HepG2 (cell line): ENCODE data around the gene ITGB3. TPM values are rescaled to one million over a fixed set of nuclear protein-coding genes. Genes with fewer than 3 reads are reported as not detected.
A peak's percentile ranks its signal among the peaks of the same experiment; 100 is the strongest.

Experiments
- ATAC-seq: fragments of 200-7000 bp; cut with Tn5 transposase; 3 replicates; pipeline ENCODE4 v1.9.1; 2020; ENCODE audit warnings: mild to moderate bottlenecking, moderate library complexity
- BruUV-seq: library from RNA; stranded (reverse); fragments of 400-500 nt; replicated peaks from 2 replicates; lab custom pipeline; 2021; lab: Mats Ljungman, UMichigan
- CTCF ChIA-PET: fragments of 300-600 bp; formaldehyde crosslinking; extraction: SDS; loops from one replicate; lab custom pipeline; 2021; ENCODE audit warnings: low total read pairs, inconsistent platforms, low intra/inter-chr PET ratio; lab: Yijun Ruan, JAX
- POLR2A ChIA-PET: fragments of 350-600 bp; sonication (Branson Sonifier 250); formaldehyde crosslinking; loops from one replicate; lab custom pipeline; 2020; ENCODE audit warnings: antibody characterized with exemption, inconsistent platforms; lab: Yijun Ruan, JAX
- DNase-seq: peaks from one replicate; pipeline ENCODE4 v3.0.0-alpha.2; 2015; ENCODE audit warnings: low spot score
- FAIRE-seq: peaks from 3 replicates; lab custom pipeline; 2011; peaks lifted over from hg19 to GRCh38; lab: Jason Lieb, UNC
- H2AFZ ChIP-seq: one replicate; pipeline ENCODE4 v1.6.1; 2011; ENCODE audit warnings: low read length, inconsistent platforms
- H3K27ac ChIP-seq: fragments of 300-600 bp; 3 replicates; pipeline ENCODE4 v1.8.0; 2011; ENCODE audit warnings: mixed run types, mild to moderate bottlenecking, mixed read lengths, low read length, inconsistent platforms; ENCODE audit not compliant: insufficient read depth; ENCODE audit errors: extremely low read length
- H3K27me3 ChIP-seq, 2 experiments: fragments of 200-600 bp in 1 of 2; 2 replicates in 1 of 2; 3 replicates in 1 of 2; pipeline versions ENCODE4 v1.6.0 to v1.8.0; 2011; ENCODE audit warnings: low read length in 2 of 2, mild to moderate bottlenecking in 2 of 2, moderate library complexity in 2 of 2, inconsistent platforms in 1 of 2; ENCODE audit not compliant: insufficient read depth in 2 of 2, control insufficient read depth in 1 of 2
- H3K36me3 ChIP-seq, 2 experiments: fragments of 200-600 bp in 1 of 2; replicated peaks in 1 of 2; 2 replicates in 1 of 2; 3 replicates in 1 of 2; pipeline versions ENCODE4 v1.5.1 to v1.8.0; 2011; ENCODE audit warnings: low read length in 2 of 2, inconsistent platforms in 1 of 2; ENCODE audit not compliant: insufficient read depth in 2 of 2, control insufficient read depth in 1 of 2
- H3K4me1 ChIP-seq: 2 replicates; pipeline ENCODE4 v1.5.1; 2012; ENCODE audit warnings: low read length, inconsistent platforms; ENCODE audit not compliant: insufficient read depth
- H3K4me2 ChIP-seq: 2 replicates; pipeline ENCODE4 v1.6.0; 2011; ENCODE audit warnings: low read depth, low read length, inconsistent platforms
- H3K4me3 ChIP-seq, 3 experiments: fragments of 200-600 bp in 1 of 3; sonication (generic), shearing (Covaris generic) in 1 of 3; replicated peaks in 1 of 3; 2 replicates each; pipeline ENCODE4 v1.5.1; 2011 to 2016; ENCODE audit warnings: low read length in 3 of 3, inconsistent platforms in 2 of 3, low read depth in 2 of 3, mild to moderate bottlenecking in 2 of 3, control low read depth in 1 of 3, mixed read lengths in 1 of 3; ENCODE audit not compliant: insufficient read depth in 1 of 3
- H3K79me2 ChIP-seq: one replicate; pipeline ENCODE4 v1.6.1; 2011; ENCODE audit warnings: low read length, inconsistent platforms; ENCODE audit not compliant: insufficient read depth
- H3K9ac ChIP-seq: 2 replicates; pipeline ENCODE4 v1.6.0; 2011; ENCODE audit warnings: mild to moderate bottlenecking, low read depth, low read length, inconsistent platforms; ENCODE audit not compliant: insufficient read depth
- H3K9me3 ChIP-seq: 2 replicates; pipeline ENCODE4 v1.5.1; 2012; ENCODE audit warnings: mild to moderate bottlenecking, low read length
- H4K20me1 ChIP-seq: 2 replicates; pipeline ENCODE4 v1.6.0; 2011; ENCODE audit warnings: inconsistent platforms, mild to moderate bottlenecking, low read length, moderate library complexity; ENCODE audit not compliant: insufficient read depth
- CC2D1A ChIP-seq: sonication (generic); formaldehyde crosslinking; IDR thresholded peaks from 2 replicates; pipeline ENCODE4 v1.8.1; 2023; ENCODE audit warnings: mild to moderate bottlenecking, missing genetic modification reagents
- MAFF ChIP-seq: IDR thresholded peaks from 2 replicates; pipeline ENCODE4 v1.6.1; 2011; ENCODE audit warnings: low read depth, low read length, improper control_type of control experiment
- MAFK ChIP-seq, 2 experiments: IDR thresholded peaks in 1 of 2; conservative IDR thresholded peaks in 1 of 2; 2 replicates each; pipeline ENCODE4 v1.6.1; 2011; ENCODE audit warnings: improper control_type of control experiment in 2 of 2, low read length in 2 of 2
- TCF12 ChIP-seq, 2 experiments: fragments of 450-650 bp in 1 of 2; sonication (generic) in 1 of 2; formaldehyde crosslinking in 1 of 2; IDR thresholded peaks; 2 replicates each; pipeline versions ENCODE4 v1.6.1 to v1.8.0; 2017 to 2022; ENCODE audit warnings: antibody characterized with exemption in 1 of 2, mild to moderate bottlenecking in 1 of 2, missing genetic modification reagents in 1 of 2, moderate library complexity in 1 of 2
- ZNF124 ChIP-seq: sonication (generic); formaldehyde crosslinking; IDR thresholded peaks from 2 replicates; pipeline ENCODE4 v1.4.0; 2020; ENCODE audit warnings: missing genetic modification reagents
- WGBS: methylation state at CpG from one replicate; pipeline ENCODE4 v1.1.6; 2017; ENCODE audit warnings: low lambda C conversion rate; 5-methylcytosine and 5-hydroxymethylcytosine counted together
- in situ Hi-C: cut with HindIII; loops from 2 replicates; pipeline ENCODE4 v1.10.0; 2017; ENCODE audit warnings: low pct_unique_long_range_greater_than_20kb; ENCODE audit not compliant: extremely low pct_ligation_motif_present
- intact Hi-C: fragments of 100-400 bp; cut with micrococcal nuclease; formaldehyde crosslinking; loops from one replicate; pipeline ENCODE4 v1.10.0; 2022; ENCODE audit not compliant: unreplicated experiment
- polyA plus RNA-seq, 8 experiments: library from polyadenylated mRNA; depleted of rRNA in 3 of 8; stranded (reverse) in 7 of 8; unstranded in 1 of 8; fragments of >200 nt; fragmentation: Illumina TruSeq in 4 of 8; extraction: Trizol in 4 of 8; gene quantifications; 2 replicates each; pipeline versions ENCODE4 v1.2.1 to v1.2.3, GENCODE V29; 2011 to 2016; ENCODE audit warnings: low read depth in 4 of 8, missing spikeins in 1 of 8, mixed read lengths in 1 of 8; ENCODE audit not compliant: insufficient read depth in 1 of 8
- total RNA-seq, 5 experiments: library from RNA; depleted of rRNA; stranded (reverse); fragments of >200 nt; fragmentation: Illumina TruSeq; extraction: Trizol; gene quantifications; 2 replicates each; pipeline ENCODE4 v1.2.3, GENCODE V29; 2016; ENCODE audit warnings: low read depth in 1 of 5
- TF ChIP-seq, protein P1 (sequence below): sonication (generic); formaldehyde crosslinking; conservative IDR thresholded peaks from 2 replicates; pipeline ENCODE4 v1.4.0; 2020; ENCODE audit warnings: missing genetic modification reagents
- TF ChIP-seq, protein P2 (sequence below): fragments of 450-650 bp; IDR thresholded peaks from 2 replicates; pipeline ENCODE4 v1.6.1; 2016

ITGB3 gene
- total and polyA plus RNA-seq, 2 of the 13 experiments (the other 11 are each of a cell fraction or from before 2014, with no cell fraction given), result 0.09 to 0.31 TPM

DNA sequence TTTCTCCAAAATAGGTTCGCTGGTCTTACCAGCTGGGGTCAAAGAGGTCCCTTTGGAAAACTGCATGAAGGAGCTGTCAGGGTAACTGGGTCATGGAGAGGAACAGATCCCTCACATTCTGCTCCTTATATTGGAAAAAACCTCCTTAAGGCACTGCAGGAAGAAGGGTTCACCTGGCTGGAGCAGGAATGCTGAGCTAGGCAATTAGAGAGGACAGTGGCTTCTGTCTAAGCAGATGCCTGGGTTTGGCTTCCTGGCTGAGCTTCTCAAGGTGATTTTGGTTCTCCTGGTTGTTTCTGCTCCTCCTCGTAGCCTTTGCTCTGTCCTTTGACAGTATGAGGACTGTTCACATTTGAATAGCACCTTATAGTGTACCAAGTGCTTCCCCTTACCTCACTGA is 19.6 kb downstream of the ITGB3 start:
- TF ChIP-seq ZNF124, result no peak
- TF ChIP-seq CC2D1A (CRISPR knock-in tag), result no peak
- TF ChIP-seq, protein P1, sequence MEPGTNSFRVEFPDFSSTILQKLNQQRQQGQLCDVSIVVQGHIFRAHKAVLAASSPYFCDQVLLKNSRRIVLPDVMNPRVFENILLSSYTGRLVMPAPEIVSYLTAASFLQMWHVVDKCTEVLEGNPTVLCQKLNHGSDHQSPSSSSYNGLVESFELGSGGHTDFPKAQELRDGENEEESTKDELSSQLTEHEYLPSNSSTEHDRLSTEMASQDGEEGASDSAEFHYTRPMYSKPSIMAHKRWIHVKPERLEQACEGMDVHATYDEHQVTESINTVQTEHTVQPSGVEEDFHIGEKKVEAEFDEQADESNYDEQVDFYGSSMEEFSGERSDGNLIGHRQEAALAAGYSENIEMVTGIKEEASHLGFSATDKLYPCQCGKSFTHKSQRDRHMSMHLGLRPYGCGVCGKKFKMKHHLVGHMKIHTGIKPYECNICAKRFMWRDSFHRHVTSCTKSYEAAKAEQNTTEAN (CRISPR knock-in tag), result no peak
- TF ChIP-seq MAFF, result peak; percentile 86
- TF ChIP-seq MAFK (conservative IDR thresholded peaks at IDR 0.05 in 1 of 2, IDR thresholded peaks at IDR 0.05 in 1 of 2; ENCODE audit: low read length in 2 of 2), result peak; percentile 87 to 93
- TF ChIP-seq TCF12 (IDR thresholded peaks at IDR 0.05), result no peak
- TF ChIP-seq TCF12 (CRISPR knock-in tag; IDR thresholded peaks at IDR 0.05), result no peak
- TF ChIP-seq, protein P2, sequence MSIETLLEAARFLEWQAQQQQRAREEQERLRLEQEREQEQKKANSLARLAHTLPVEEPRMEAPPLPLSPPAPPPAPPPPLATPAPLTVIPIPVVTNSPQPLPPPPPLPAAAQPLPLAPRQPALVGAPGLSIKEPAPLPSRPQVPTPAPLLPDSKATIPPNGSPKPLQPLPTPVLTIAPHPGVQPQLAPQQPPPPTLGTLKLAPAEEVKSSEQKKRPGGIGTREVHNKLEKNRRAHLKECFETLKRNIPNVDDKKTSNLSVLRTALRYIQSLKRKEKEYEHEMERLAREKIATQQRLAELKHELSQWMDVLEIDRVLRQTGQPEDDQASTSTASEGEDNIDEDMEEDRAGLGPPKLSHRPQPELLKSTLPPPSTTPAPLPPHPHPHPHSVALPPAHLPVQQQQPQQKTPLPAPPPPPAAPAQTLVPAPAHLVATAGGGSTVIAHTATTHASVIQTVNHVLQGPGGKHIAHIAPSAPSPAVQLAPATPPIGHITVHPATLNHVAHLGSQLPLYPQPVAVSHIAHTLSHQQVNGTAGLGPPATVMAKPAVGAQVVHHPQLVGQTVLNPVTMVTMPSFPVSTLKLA, result no peak
- TF ChIP-seq, all 625 proteins: peak for 2
- Histone ChIP-seq H3K9me3 (peaks cover 4% of the 10 kb centered on the region; the same call in 1 of the 2 replicates), H3K4me3 (no peak overlapping the region), H2AFZ (no peak overlapping the region), H4K20me1 (no peaks in the 10 kb centered on the region), H3K27me3 (peaks cover 0 to 17% of the 10 kb centered on the region in 2 experiments; a peak in 3 of 5 replicates), H3K79me2 (no peaks in the 10 kb centered on the region), H3K9ac (no peak overlapping the region), H3K4me2 (no peak overlapping the region), H3K36me3 (no peaks in the 10 kb centered on the region), H3K4me1 (peaks cover 24% of the 10 kb centered on the region), H3K27ac (no peak overlapping the region)
- no peak for FAIRE-seq
- no peak for DNase-seq
- no peak for ATAC-seq
- BruUV-seq, result no TSS peak
- WGBS, result 39% methylated on average over 2 of the region's 2 CpGs
- intact Hi-C loops (no loop called here), in situ Hi-C loops (no loop called here)
- POLR2A ChIA-PET, result no interaction called here
- CTCF ChIA-PET, result no interaction called here
